Measurements from ENCODE around the gene TAF1C. TPM values are rescaled to one million over a fixed set of nuclear protein-coding genes. Genes with fewer than 3 reads are reported as not detected.

Gene TAF1C
- total and polyA plus RNA-seq, 2 of the 4 experiments (the other 2 are of a cell fraction), result 7.3 to 35.5 TPM

- Histone ChIP-seq H3K79me1 (ENCODE audit: low read depth in 1 of 2, low read length in 2 of 2) (peaks cover 0 to 12% of the 10 kb centered on the region in 2 experiments; a peak in 2 of 4 replicates), H2AK9ac (replicated peaks; ENCODE audit: low read depth, low read length, poor library complexity) (no peak overlapping the region), H3K36me3 (ENCODE audit: control insufficient read depth, insufficient read depth, low read length) (peaks cover 9% of the 10 kb centered on the region), H3K27me3 (ENCODE audit: control insufficient read depth, insufficient read depth, low read length) (peaks cover 8% of the 10 kb centered on the region; the same call in 1 of the 2 replicates), H3K4ac (ENCODE audit: low read depth, low read length) (no peak overlapping the region), H3K4me1 (ENCODE audit: control insufficient read depth, insufficient read depth, low read length) (peaks cover 15% of the 10 kb centered on the region), H4K20me1 (ENCODE audit: insufficient read depth, low read length) (peaks cover 16% of the 10 kb centered on the region), H4K91ac (ENCODE audit: insufficient read depth, low read depth, low read length) (no peak overlapping the region), H3K9ac (ENCODE audit: low read depth, low read length) (no peak overlapping the region), H3K9me1 (ENCODE audit: insufficient read depth, low read length) (peaks cover 12% of the 10 kb centered on the region; the same call in 1 of the 2 replicates), H3K27ac (ENCODE audit: insufficient read depth, low read length) (no peak overlapping the region), H4K5ac (ENCODE audit: low read depth, low read length) (no peak overlapping the region), H2BK120ac (ENCODE audit: low read depth, low read length) (no peak overlapping the region), H4K8ac (ENCODE audit: low read depth in 2 of 2, low read length in 2 of 2) (no peak overlapping the region), H3K23ac (ENCODE audit: low read depth, low read length) (no peak overlapping the region), H2AK5ac (ENCODE audit: low read depth, low read length) (0 out of 2 replicates have a peak overlapping the region, but pooled peaks have one; percentile 9), H3K18ac (ENCODE audit: low read depth, low read length) (no peak overlapping the region), H2BK5ac (ENCODE audit: low read depth, low read length, poor library complexity, severe bottlenecking) (no peak overlapping the region), H2AFZ (replicated peaks; ENCODE audit: low read length, poor library complexity) (no peak overlapping the region), H2BK15ac (ENCODE audit: low read depth, low read length) (no peak overlapping the region), H3K4me3 (ENCODE audit: insufficient read depth, low read depth, low read length) (no peak overlapping the region), H3K4me2 (ENCODE audit: low read depth, low read length) (no peak overlapping the region), H3K56ac (ENCODE audit: extremely low read depth, insufficient read depth, low read length) (no peak overlapping the region), H3K14ac (replicated peaks; ENCODE audit: low read depth, low read length) (no peak overlapping the region), H2BK20ac (ENCODE audit: low read depth, low read length) (no peak overlapping the region), H3K9me3 (ENCODE audit: control insufficient read depth, insufficient read depth, low read length) (no peaks in the 10 kb centered on the region)
- no TSS peak for BruUV-seq (replicated peaks)
- intact Hi-C loops (cut with micrococcal nuclease) (no loop called here), dilution Hi-C loops (cut with HindIII; ENCODE audit: low sequenced_read_pairs, unreplicated experiment) (no loop called here), in situ Hi-C loops (cut with MboI; ENCODE audit: low sequenced_read_pairs) (loop anchor here (10.0 kb wide), 1 partner anchor 210 kb away; the partner anchor contains the start of gene NECAB2)
- no peak for DNase-seq
- TF ChIP-seq RAD21 (IDR thresholded peaks at IDR 0.05; ENCODE audit: low read length) (no peak), CEBPB (IDR thresholded peaks at IDR 0.05; ENCODE audit: low read depth, low read length) (no peak)
- 90% methylated on average over 4 of the region's 11 CpGs; no CpG with 5 or more reads in 1 of the 2 experiments for WGBS, 2 experiments (ENCODE audit: extremely low coverage in 2 of 2, insufficient read length in 1 of 2)
- ChIA-PET CTCF (interaction anchor here (1.3 to 3.5 kb wide), 3 partner anchors 13 to 83 kb away, joined by 5 to 24 read pairs (median 14); partner anchors contain the start of gene TAF1C), POLR2A (ENCODE audit: unreplicated experiment) (no interaction called here)
- no peak for ATAC-seq (ENCODE audit: low read depth)
These were observed 12.5 kb downstream of the TAF1C start for GRCh38 chr16:84174396-84174795.
